ENCODE measurements around the gene ITGB7.
"Not testable (repeated sequence)": the region's sequence is repeated elsewhere in the genome, so short reads cannot be mapped to it uniquely, and the experiment has no call there.

The ITGB7 gene

DNA sequence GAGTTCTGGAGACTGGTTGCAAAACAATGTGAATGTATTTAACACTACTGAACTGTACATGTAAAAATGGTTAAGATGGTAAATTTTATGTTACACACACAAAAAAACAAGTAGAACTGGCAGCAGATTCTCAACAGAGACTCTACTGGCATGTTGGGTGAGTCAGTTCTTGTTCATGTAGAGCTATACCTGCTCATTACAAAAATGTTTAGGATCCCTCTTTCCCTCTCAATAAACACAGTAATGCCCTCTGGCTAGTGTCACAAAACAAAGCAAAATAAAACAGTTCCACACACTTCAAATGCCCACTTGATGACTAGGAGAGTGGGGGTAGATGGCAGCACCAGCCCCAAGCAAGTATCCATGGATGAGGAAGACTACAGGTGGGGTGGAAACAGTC, 40.2 kb downstream of the ITGB7 start:
- Histone ChIP-seq H3K36me3 (ENCODE audit: insufficient read depth, low read length) (peaks cover 26% of the 10 kb centered on the region), H3K4me1 (ENCODE audit: insufficient read depth, low read length) (peaks cover 8% of the 10 kb centered on the region), H3K4me3 (ENCODE audit: low read depth in 1 of 2, low read length in 2 of 2) (no peak overlapping the region), H3K9ac (ENCODE audit: low read length) (no peak overlapping the region), H3K27me3 (ENCODE audit: control insufficient read depth in 1 of 2, insufficient read depth in 2 of 2, low read length in 2 of 2) (no peaks in the 10 kb centered on the region), H3K27ac (ENCODE audit: low read depth, low read length) (no peak overlapping the region), H3K9me3 (ENCODE audit: low read length) (no peaks in the 10 kb centered on the region)

DNA sequence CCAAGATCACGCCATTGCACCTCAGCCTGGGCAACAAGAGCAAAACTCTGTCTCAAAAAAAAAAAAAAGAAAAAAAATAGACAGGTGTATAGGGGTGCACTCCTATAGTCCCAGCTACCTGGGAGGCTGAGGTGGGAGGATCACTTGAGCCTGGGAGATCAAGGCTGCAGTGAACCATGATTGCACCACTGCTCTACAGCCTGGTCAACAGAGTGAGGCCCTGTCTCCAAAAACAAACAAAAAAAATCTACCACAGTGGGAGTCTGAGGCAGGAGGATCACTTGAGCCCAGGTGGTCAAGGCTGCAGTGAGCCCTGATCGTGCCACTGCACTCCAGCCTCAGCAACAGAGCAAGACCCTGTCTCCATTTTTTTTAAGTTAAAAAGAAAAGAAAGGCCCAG, 44.0 kb downstream of the ITGB7 start:
- not testable (repeated sequence) for H3K9ac ChIP-seq (ENCODE audit: low read length); H3K27ac ChIP-seq (ENCODE audit: low read depth, low read length); H3K27me3 ChIP-seq (ENCODE audit: control insufficient read depth in 1 of 2, insufficient read depth in 2 of 2, low read length in 2 of 2); H3K4me1 ChIP-seq (ENCODE audit: insufficient read depth, low read length); H3K9me3 ChIP-seq (ENCODE audit: low read length); H3K4me3 ChIP-seq (ENCODE audit: low read depth in 1 of 2, low read length in 2 of 2)
- peaks cover 19% of the 10 kb centered on the region for H3K36me3 ChIP-seq (ENCODE audit: insufficient read depth, low read length)

GRCh38 chr12:53161119-53161911, 45.7 kb downstream of the ITGB7 start:
- peaks cover 7% of the 10 kb centered on the region for H3K4me1 ChIP-seq (ENCODE audit: insufficient read depth, low read length)
- no peak overlapping the region for H3K9ac ChIP-seq (ENCODE audit: low read length)
- H3K27me3 ChIP-seq (ENCODE audit: control insufficient read depth in 1 of 2, insufficient read depth in 2 of 2, low read length in 2 of 2) = no peaks in the 10 kb centered on the region
- H3K4me3 ChIP-seq (ENCODE audit: low read depth in 1 of 2, low read length in 2 of 2) = no peak overlapping the region
- no peaks in the 10 kb centered on the region for H3K9me3 ChIP-seq (ENCODE audit: low read length)
- H3K27ac ChIP-seq (ENCODE audit: low read depth, low read length) = no peak overlapping the region
- H3K36me3 ChIP-seq (ENCODE audit: insufficient read depth, low read length) = peaks cover 9% of the 10 kb centered on the region

GRCh38 chr12:53160673-53161072, 46.4 kb downstream of the ITGB7 start:
- Histone ChIP-seq H3K9ac (ENCODE audit: low read length) (no peak overlapping the region), H3K27me3 (ENCODE audit: control insufficient read depth in 1 of 2, insufficient read depth in 2 of 2, low read length in 2 of 2) (no peaks in the 10 kb centered on the region), H3K4me3 (ENCODE audit: low read depth in 1 of 2, low read length in 2 of 2) (no peak overlapping the region), H3K27ac (ENCODE audit: low read depth, low read length) (no peak overlapping the region), H3K9me3 (ENCODE audit: low read length) (no peaks in the 10 kb centered on the region), H3K36me3 (ENCODE audit: insufficient read depth, low read length) (peaks cover 9% of the 10 kb centered on the region), H3K4me1 (ENCODE audit: insufficient read depth, low read length) (peaks cover 7% of the 10 kb centered on the region)

DNA sequence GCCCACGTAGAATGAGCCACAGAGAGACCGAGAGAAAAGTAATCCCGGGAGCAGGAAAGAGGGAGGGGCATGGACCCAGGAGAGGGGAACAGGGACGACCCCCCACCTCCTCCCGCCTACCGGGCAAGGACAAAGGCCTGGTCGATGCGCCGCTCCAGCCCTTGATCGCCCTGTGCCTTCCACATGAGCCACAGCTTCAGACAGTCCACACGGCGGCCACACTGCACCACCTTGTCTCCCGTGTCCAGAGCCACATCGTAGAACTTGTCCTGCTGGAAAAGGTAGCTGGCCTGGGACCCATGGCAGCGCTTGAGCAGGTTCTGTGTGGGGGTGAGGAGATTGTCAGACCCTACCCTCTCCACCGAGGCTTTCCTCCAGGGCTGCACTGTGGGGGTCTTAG, 47.1 kb downstream of the ITGB7 start:
- Histone ChIP-seq H3K27me3 (ENCODE audit: control insufficient read depth in 1 of 2, insufficient read depth in 2 of 2, low read length in 2 of 2) (no peaks in the 10 kb centered on the region), H3K9me3 (ENCODE audit: low read length) (no peaks in the 10 kb centered on the region), H3K4me3 (ENCODE audit: low read depth in 1 of 2, low read length in 2 of 2) (no peak overlapping the region), H3K9ac (ENCODE audit: low read length) (no peak overlapping the region), H3K4me1 (ENCODE audit: insufficient read depth, low read length) (peaks cover 7% of the 10 kb centered on the region), H3K27ac (ENCODE audit: low read depth, low read length) (no peak overlapping the region), H3K36me3 (ENCODE audit: insufficient read depth, low read length) (peaks cover 9% of the 10 kb centered on the region)

GRCh38 chr12:53159195-53159839, 47.7 kb downstream of the ITGB7 start:
- Histone ChIP-seq H3K9me3 (ENCODE audit: low read length) (no peaks in the 10 kb centered on the region), H3K4me3 (ENCODE audit: low read depth in 1 of 2, low read length in 2 of 2) (no peak overlapping the region), H3K36me3 (ENCODE audit: insufficient read depth, low read length) (peaks cover 9% of the 10 kb centered on the region), H3K9ac (ENCODE audit: low read length) (no peak overlapping the region), H3K4me1 (ENCODE audit: insufficient read depth, low read length) (peaks cover 7% of the 10 kb centered on the region), H3K27ac (ENCODE audit: low read depth, low read length) (no peak overlapping the region), H3K27me3 (ENCODE audit: control insufficient read depth in 1 of 2, insufficient read depth in 2 of 2, low read length in 2 of 2) (no peaks in the 10 kb centered on the region)

GRCh38 chr12:53152390-53152789, 54.7 kb downstream of the ITGB7 start:
- Histone ChIP-seq H3K9me3 (ENCODE audit: low read length) (no peaks in the 10 kb centered on the region), H3K36me3 (ENCODE audit: insufficient read depth, low read length) (no peaks in the 10 kb centered on the region), H3K4me3 (ENCODE audit: low read depth in 1 of 2, low read length in 2 of 2) (no peak overlapping the region), H3K27me3 (ENCODE audit: control insufficient read depth in 1 of 2, insufficient read depth in 2 of 2, low read length in 2 of 2) (no peaks in the 10 kb centered on the region), H3K4me1 (ENCODE audit: insufficient read depth, low read length) (no peaks in the 10 kb centered on the region), H3K27ac (ENCODE audit: low read depth, low read length) (no peak overlapping the region), H3K9ac (ENCODE audit: low read length) (no peak overlapping the region)

- Histone ChIP-seq H3K9me3 (ENCODE audit: low read length) (no peaks in the 10 kb centered on the region), H3K9ac (ENCODE audit: low read length) (no peak overlapping the region), H3K27ac (ENCODE audit: low read depth, low read length) (no peak overlapping the region), H3K4me1 (ENCODE audit: insufficient read depth, low read length) (no peaks in the 10 kb centered on the region), H3K27me3 (ENCODE audit: control insufficient read depth in 1 of 2, insufficient read depth in 2 of 2, low read length in 2 of 2) (no peaks in the 10 kb centered on the region), H3K4me3 (ENCODE audit: low read depth in 1 of 2, low read length in 2 of 2) (no peak overlapping the region), H3K36me3 (ENCODE audit: insufficient read depth, low read length) (no peaks in the 10 kb centered on the region)
Measured at GRCh38 chr12:53151039-53151438, 56.0 kb downstream of the ITGB7 start.

DNA sequence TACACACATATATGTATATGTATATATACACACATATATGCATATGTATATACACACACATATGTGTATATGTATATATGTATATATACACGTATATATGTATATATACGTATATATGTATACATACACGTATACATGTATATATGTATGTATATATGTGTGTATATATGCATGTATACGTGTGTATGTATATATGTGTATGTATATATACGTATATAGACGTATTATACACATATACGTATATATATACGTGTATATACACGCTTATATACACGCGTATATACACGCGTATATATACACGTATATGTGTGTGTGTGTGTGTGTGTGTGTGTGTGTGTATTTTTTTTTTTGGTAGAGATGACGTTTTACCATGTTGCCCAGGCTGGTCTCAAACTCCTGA, 59.4 kb downstream of the ITGB7 start:
- Histone ChIP-seq H3K9ac (ENCODE audit: low read length) (no peak overlapping the region), H3K27ac (ENCODE audit: low read depth, low read length) (no peak overlapping the region), H3K36me3 (ENCODE audit: insufficient read depth, low read length) (no peaks in the 10 kb centered on the region), H3K9me3 (ENCODE audit: low read length) (no peaks in the 10 kb centered on the region), H3K4me3 (ENCODE audit: low read depth in 1 of 2, low read length in 2 of 2) (no peak overlapping the region), H3K27me3 (ENCODE audit: control insufficient read depth in 1 of 2, insufficient read depth in 2 of 2, low read length in 2 of 2) (no peaks in the 10 kb centered on the region), H3K4me1 (ENCODE audit: insufficient read depth, low read length) (no peaks in the 10 kb centered on the region)

GRCh38 chr12:53147181-53147580, 59.9 kb downstream of the ITGB7 start:
- no peaks in the 10 kb centered on the region for H3K9me3 ChIP-seq (ENCODE audit: low read length)
- H3K27me3 ChIP-seq (ENCODE audit: control insufficient read depth in 1 of 2, insufficient read depth in 2 of 2, low read length in 2 of 2) = no peaks in the 10 kb centered on the region
- H3K36me3 ChIP-seq (ENCODE audit: insufficient read depth, low read length) = no peaks in the 10 kb centered on the region
- H3K4me1 ChIP-seq (ENCODE audit: insufficient read depth, low read length) = no peaks in the 10 kb centered on the region
- no peak overlapping the region for H3K4me3 ChIP-seq (ENCODE audit: low read depth in 1 of 2, low read length in 2 of 2)
- H3K9ac ChIP-seq (ENCODE audit: low read length) = no peak overlapping the region
- no peak overlapping the region for H3K27ac ChIP-seq (ENCODE audit: low read depth, low read length)

GRCh38 chr12:53145383-53146260, 61.4 kb downstream of the ITGB7 start:
- Histone ChIP-seq H3K4me3 (ENCODE audit: low read depth in 1 of 2, low read length in 2 of 2) (no peak overlapping the region), H3K4me1 (ENCODE audit: insufficient read depth, low read length) (no peaks in the 10 kb centered on the region), H3K27ac (ENCODE audit: low read depth, low read length) (no peak overlapping the region), H3K36me3 (ENCODE audit: insufficient read depth, low read length) (no peaks in the 10 kb centered on the region), H3K9ac (ENCODE audit: low read length) (no peak overlapping the region), H3K27me3 (ENCODE audit: control insufficient read depth in 1 of 2, insufficient read depth in 2 of 2, low read length in 2 of 2) (no peaks in the 10 kb centered on the region), H3K9me3 (ENCODE audit: low read length) (no peaks in the 10 kb centered on the region)
